Activated CD4-positive, alpha-beta T cell treated with anti-CD3 and anti-CD28 coated beads for 48 hours (primary cell): Measurements from ENCODE around the gene ACD.

Experiments used
- DNase-seq: peaks from one replicate; pipeline ENCODE4 v3.0.0-alpha.2; 2020

Gene ACD

GRCh38 chr16:67675579-67675935 is 15.5 kb upstream of the ACD start:
- DNase-seq, result no peak

- no peak for DNase-seq
Measured at GRCh38 chr16:67674851-67675578, 15.0 kb upstream of the ACD start.

DNA sequence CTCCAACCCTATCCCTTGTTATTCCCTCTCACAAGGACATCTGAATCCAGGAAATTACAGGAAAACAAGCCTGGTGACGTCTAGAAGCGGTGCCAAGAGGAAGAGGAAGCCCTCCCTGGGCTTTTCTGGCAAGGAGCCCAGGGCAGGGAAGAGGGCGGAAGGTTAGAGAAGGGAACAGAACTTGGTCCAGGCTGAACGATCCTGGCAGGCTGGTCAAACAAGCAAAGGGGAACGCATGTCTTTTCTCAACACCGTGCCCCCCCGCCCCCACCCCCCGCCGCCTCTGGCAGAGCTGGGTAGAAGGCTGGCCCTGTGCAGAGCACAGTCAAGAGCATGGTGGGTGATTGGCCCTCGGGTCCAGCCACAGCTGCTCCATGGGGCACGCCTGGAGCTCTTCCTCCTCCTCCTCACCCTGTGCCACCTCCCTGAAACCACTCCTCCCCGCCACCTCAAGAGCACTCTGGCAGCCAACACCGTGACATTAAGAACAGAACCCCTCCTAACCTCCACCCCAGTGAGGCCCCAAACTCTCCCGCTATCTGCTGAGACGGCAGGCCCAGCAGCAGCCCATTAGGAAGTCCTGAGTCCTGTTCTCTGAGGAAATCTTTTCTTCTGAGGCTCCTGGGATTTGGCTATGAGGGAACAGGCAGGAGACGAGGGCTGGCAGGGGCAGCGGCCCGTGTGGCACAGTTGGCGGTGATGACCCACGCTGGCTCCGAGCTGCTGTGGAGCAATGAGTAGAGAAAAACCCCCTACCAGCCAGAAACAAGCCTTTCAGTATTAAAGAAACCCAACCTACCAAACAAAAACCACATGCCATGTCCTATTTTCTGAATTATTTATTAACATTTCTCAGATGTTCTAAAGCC is 13.9 kb upstream of the ACD start:
- DNase-seq, result no peak

DNA sequence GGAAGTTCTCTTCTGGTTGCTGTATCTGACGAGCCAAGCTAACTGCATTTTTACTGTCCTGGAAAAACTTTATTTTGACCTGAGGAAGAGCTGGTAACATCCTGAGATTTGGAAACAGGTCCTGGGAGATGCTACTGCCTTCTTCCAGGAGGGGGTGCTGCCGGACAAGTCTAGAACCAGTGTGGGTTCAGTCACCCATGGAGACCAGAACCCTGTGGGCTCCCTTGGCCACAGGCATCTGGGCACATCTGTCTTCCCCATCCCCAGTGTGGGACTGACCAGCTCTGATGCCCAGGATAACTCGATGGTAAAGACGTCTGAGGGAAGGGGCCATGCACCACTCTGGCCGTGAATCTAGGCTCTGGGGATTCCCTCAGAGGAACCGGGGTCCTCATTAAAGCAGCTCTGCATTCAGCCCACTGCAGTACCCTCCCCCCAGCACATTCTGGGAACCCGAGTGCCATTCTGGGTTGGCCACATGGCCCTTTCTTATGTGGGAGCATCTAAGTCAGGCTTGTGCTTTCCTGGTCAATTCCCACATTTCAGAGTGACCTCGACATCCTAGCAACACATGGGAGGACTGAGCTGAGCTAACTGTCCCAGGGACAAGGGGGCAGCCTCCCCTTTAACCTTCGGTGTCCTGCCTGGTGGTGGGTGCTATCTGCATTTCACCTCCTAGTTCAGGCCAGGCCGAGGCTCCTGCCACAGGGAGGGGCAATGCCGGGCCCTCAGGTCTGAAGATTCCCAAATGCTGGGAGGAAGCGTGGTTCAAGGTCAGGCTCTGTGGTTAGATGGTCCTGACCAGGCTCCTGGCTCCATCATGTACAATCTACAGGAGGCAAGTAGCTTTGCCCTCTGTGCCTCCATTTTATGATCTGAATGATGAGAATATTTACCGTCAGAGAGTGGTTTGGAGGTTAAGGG is 12.9 kb upstream of the ACD start:
- DNase-seq, result peak; percentile 71

GRCh38 chr16:67672306-67672705 is 12.2 kb upstream of the ACD start:
- DNase-seq, result no peak

DNA sequence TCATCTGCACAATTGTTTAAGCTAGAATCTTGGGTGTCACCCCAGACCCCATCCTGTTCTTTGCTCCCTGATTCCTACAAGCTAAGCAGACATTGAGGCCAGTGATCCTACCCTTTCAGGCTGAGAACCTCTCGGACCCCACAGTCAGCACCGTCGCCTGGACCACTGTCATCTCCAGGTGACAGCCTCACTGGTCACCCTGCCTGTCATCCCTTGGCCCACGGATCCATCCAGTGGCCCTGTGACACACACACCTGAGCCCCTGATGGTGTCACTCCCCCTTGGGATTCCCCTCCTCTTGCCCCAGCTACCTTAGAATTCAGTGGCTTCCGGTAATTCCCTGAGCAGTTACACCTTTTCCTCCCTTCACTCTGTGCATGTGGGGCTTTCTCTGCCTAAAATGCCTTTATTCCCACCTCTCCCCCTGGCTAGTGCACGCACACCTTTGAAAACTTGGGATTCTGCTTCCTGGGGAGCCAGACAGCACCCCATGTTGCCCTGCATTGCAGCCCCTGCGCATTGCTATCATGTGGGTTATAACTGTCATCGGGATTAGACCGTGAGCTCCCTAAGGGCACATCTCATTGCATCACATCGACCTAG is 9.5 kb upstream of the ACD start:
- no peak for DNase-seq

GRCh38 chr16:67668495-67669157 is 8.6 kb upstream of the ACD start:
- peak; percentile 58 for DNase-seq

DNA sequence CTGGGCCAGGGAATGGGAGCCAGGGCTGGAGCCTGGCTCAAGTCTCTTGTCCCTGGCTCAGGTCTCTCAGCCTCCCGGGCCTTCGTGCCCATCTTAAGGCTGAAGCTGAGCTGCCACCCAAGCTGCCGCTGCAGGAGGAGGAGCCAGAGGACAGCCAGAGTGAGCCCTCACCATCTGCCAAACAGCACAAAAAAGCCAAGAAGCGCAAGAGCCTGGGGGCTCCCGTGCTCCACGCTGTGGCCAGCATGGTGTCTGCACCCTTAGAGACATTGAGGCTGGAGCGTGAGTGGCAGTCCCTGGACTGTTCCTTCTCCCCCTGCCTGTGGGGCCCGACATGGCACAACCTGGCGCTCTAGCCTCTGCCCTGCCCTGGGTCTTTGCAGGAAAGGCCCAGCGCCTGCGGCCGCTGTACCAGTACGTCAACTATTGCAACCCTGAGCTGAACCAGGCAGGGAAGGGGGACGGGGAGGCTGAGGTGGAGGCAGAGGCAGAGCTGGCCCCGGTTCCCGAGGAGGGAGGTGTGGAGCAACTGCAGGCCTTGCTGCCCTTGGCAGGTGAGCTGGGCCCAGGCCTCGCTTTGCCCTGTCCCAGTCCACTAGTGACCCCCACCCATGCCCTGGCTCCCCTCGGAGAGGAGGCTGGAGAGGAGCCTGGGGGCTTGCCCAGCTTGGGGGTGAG is 7.9 kb upstream of the ACD start:
- peak; percentile 91 for DNase-seq

GRCh38 chr16:67667453-67667816 is 7.4 kb upstream of the ACD start:
- no peak for DNase-seq

GRCh38 chr16:67666559-67667452 is 6.7 kb upstream of the ACD start, which contains the start of the genes C16orf86 and ENKD1:
Gene C16orf86, plus strand, starts transcription at chr16:67666814. Its CDS starts 157 bp downstream, at chr16:67666971.
Gene ENKD1, minus strand, starts transcription at chr16:67666750. Its CDS starts 308 bp downstream, at chr16:67666442.
- DNase-seq, result peak; percentile 86

DNA sequence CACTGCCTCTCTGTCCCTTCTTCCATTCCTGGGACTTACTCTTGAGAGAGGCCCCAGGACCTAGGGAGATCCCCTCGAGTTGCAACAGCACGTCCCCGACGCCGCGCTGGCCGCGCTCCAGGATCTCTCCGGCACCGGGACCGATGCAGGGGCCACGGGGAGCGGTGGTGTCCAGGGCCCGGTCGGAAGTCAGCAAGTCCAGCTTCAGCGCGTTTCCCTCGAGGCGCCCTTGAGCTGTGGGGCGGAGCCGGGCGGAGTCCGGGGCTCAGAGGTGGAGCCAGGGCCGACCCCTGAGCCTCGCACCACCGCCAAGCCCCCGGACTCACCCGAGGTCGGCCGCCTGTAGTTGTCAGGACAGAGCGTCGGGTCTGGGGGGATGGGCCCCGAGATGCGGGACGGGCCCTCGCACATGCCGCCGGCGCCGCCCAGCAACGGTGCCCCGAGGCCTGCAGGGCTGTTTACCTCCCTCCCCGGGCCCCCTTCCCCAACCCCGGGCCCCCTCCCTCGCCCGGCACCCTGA is 6.0 kb upstream of the ACD start:
- DNase-seq, result no peak

GRCh38 chr16:67665598-67665997 is 5.5 kb upstream of the ACD start:
- no peak for DNase-seq

DNA sequence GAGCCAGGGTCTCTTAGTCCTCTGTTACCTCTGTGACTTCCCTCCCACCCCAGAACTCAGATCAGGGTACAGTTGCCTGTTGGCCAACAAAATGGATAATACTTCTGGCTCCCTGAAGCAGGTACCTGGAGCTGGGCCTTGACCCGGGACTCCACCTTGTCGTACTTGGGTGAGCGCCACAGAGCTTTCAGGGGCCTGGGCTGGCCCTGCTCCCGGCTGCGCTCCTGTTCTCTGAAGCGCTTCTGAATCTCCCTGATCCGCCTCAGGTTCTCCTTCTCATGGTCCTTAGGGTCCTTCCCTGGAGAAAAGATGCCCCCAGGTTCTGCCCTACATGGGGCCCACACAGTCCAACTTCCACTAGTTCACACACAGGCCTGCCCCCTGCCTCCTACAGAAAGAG is 4.8 kb upstream of the ACD start:
- DNase-seq, result no peak

GRCh38 chr16:67664258-67664657 is 4.2 kb upstream of the ACD start:
- no peak for DNase-seq

GRCh38 chr16:67663877-67664222 is 3.8 kb upstream of the ACD start:
- no peak for DNase-seq

DNA sequence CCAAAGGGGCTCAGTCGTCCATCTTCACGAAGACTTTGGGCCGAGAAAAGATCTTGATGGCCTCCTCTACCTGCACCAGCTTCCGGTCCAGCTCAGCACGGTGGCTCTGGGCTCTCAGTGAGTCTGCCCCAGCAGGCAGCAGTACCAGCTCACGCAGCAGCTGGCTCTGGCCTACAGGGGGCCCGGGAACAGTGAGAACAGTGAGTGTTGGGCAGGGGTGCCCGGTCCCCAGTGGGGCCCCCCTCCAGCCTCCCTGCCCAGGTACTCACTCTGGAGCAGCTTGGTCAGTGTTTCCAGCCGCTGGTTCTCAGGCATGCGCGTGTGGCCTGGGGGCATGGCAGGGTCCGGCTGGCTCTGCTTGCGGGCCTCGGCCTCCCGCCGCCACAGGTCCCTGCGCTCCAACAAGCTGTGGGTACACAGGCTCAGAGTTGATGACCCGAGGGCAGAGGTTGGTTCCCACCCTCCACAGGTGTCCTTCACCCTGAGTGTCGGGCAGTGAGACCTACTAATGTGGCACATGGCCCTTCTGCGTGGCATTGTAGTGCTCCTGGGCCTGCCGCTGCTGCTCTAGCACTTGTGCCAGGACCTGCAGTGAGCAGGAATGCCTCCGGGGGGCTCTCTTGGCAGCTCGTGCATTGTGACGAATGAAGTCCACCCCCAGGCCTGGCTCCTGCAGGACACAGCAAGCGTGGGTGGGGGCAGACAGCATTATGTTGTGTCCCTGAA is 3.3 kb upstream of the ACD start:
- peak; percentile 72 for DNase-seq

GRCh38 chr16:67662653-67663010 is 2.6 kb upstream of the ACD start:
- no peak for DNase-seq

- DNase-seq, result no peak
Measured at GRCh38 chr16:67661886-67662652, 2.0 kb upstream of the ACD start.
